Epithelial cell of proximal tubule (primary cell): ENCODE data around the gene PDCD1. TPM values are rescaled to one million over a fixed set of nuclear protein-coding genes. Genes with fewer than 3 reads are reported as not detected.

Experiments used
- DNase-seq: peaks from one replicate; pipeline ENCODE4 v3.0.0-alpha.2; 2011; ENCODE audit warnings: low read depth
- H3K4me3 ChIP-seq: 2 replicates; pipeline ENCODE4 v1.5.1; 2011; ENCODE audit warnings: low read depth, mild to moderate bottlenecking, low read length
- CTCF ChIP-seq: conservative IDR thresholded peaks from 2 replicates; pipeline ENCODE4 v1.5.1; 2012; ENCODE audit warnings: low read depth, mild to moderate bottlenecking, low read length
- total RNA-seq: library from RNA; depleted of rRNA; stranded (reverse); fragments of >200 nt; gene quantifications from 2 replicates; pipeline ENCODE4 v1.2.3, GENCODE V29; 2015

PDCD1 gene
- total RNA-seq, 1 donor from 2014 or later = 0.92 TPM

GRCh38 chr2:241894056-241894641 lies 35.5 kb upstream of the PDCD1 start:
- no peak for DNase-seq
- TF ChIP-seq CTCF = no peak
- H3K4me3 ChIP-seq = no peak overlapping the region

- TF ChIP-seq CTCF = no peak
- no peak for DNase-seq
These were observed 34.6 kb upstream of the PDCD1 start for GRCh38 chr2:241893265-241893664.

GRCh38 chr2:241892299-241893137 lies 33.8 kb upstream of the PDCD1 start:
- no peak overlapping the region for H3K4me3 ChIP-seq
- TF ChIP-seq CTCF = no peak
- DNase-seq = no peak

More at GRCh38 chr2:241893265-241893664, 34.6 kb upstream of the PDCD1 start:
- no peak overlapping the region for H3K4me3 ChIP-seq

- no peak for DNase-seq
- H3K4me3 ChIP-seq = no peak overlapping the region
- TF ChIP-seq CTCF = no peak
These were observed 33.2 kb upstream of the PDCD1 start for GRCh38 chr2:241891988-241892298.

- DNase-seq = no peak
- no peak for TF ChIP-seq CTCF
- H3K4me3 ChIP-seq = no peak overlapping the region
These were observed 32.8 kb upstream of the PDCD1 start for GRCh38 chr2:241891315-241891987.

- TF ChIP-seq CTCF = no peak
- no peak for DNase-seq
- no peak overlapping the region for H3K4me3 ChIP-seq
These were observed 32.0 kb upstream of the PDCD1 start for GRCh38 chr2:241890524-241891235.
